GM11168 (cell line): ENCODE data around the gene RASGRP3.
"Not testable (repeated sequence)": the region's sequence is repeated elsewhere in the genome, so short reads cannot be mapped to it uniquely, and the experiment has no call there.

Experiments used
- in situ Hi-C: fragments of 300-500 bp; cut with MboI; formaldehyde crosslinking; loops from one replicate; pipeline ENCODE4 v1.12.0; 2022; ENCODE audit warnings: low sequenced_read_pairs; ENCODE audit not compliant: unreplicated experiment

RASGRP3 gene

DNA sequence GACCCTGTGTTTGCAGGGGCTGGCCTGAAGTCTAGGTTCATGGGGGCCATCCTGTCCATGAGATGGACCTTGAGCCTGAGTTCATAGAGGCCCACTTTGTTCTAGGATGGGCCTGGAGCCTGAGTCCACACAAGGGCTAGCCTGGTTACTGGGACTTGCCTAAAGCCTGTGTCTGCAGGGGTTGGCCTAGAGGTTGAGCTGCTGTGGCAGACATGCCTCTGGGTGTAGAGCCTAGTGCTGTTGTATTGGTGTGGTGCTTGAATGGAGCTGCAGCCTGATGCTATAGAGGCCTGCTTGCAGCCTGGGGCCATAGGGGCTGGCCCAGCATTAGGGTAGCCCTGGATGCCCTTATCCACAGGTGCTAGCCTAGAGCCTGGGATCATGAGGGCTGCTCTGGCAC lies 23.9 kb upstream of the RASGRP3 start:
- in situ Hi-C loops = no loop called here

DNA sequence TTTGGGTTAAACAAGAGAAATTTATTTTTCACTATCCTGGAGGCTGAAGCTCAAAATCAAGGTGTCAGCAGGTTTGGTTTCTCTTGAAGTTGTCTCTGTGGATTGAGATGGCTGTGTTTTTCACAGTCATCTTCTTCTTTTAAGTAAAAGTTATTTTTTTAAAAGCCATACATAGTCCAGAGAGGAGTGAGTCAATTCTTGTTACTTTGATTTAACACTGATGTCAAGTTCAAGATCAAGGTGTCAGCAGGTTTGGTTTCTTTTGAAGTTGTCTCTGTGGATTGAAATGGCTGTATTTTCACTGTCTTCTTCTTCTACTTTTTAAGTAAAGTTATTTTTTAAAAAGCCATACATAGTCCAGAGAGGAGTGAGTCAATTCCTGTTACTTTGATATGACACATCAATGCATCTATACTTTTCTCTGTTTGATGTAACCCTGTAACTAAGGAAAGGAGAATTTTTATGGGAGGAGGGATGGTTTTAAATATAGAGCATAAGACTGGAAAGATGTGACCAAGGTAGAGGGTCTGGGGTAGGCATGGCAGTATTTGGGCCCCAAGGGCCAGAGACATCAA lies 22.5 kb upstream of the RASGRP3 start:
- in situ Hi-C loops = no loop called here

DNA sequence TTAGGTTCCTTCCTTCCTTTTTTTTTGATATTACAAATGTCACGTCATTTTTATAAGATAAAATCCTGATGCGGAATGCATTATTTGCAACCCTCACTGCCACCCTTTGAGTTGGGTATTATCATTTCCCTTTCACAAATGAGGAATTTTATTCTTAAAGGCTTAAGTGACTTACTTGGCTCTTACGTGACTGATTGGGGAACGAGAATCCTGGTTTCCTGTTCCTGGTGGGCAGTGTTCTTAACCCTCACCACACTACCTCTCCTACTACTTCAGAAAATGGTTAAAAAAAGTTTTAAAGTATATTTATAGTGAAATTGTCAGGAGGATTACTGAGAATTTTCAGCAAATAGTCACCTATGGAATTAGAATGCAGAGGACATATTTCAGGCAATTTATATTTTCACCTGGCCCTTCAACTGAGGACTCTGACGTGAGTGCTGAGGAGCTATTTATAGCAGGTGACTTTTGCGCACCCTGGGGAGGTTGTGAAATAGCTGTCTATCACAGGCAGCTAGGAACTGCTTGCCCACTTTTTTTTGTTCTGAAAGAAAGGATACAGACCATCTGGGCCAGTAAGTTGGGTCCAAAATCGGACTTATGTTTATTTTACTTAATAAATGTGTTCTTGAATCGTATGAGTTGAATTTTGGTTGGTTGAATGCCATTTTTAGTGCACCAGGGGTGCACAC lies 18.7 kb upstream of the RASGRP3 start:
- in situ Hi-C loops = no loop called here

DNA sequence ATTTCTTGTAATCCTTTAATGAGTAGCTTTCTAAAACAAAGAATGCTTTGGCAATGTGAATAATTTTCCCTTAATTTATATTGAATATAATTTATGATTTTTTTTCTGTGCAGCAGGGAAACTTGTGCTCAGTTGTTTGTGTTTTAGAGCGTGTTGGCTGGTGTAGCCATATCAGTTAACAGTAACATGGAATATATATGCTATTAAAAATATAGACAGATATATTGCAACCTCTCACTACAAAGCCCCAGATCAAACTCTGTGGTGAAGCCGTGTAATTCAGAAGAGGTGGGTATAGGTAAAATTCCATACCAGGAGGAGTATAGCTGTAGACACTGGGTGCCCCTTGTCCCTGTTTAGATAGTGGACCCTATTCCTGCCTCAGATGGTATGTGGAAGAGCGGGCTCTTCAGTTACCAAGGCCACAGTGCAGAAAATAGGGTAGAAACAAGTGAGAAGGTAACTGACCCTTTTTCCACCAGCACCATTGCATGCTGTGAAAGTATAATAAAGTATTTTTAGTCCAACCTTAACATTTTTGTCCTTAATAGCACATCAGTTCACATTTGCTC lies 18.1 kb upstream of the RASGRP3 start:
- in situ Hi-C loops = no loop called here

DNA sequence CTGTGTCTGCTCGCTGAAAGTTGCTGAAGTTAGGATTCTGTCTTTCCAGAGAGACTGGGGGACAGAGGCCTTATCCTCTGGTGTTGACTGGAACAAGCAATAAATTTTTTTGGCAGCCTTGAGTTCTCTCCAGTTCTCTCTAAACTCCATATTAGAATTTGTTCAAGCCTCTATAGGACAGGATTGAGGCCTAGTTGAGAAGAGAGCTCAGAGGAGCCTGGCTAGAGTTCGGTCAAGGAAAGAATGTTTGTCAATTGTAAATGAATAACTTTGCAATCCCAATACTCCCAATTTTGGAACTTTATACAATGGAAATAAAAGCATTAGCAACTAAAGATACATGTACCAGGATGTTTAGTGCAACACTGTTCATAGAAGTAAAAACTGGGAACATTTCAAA lies 16.7 kb upstream of the RASGRP3 start:
- in situ Hi-C loops = no loop called here

DNA sequence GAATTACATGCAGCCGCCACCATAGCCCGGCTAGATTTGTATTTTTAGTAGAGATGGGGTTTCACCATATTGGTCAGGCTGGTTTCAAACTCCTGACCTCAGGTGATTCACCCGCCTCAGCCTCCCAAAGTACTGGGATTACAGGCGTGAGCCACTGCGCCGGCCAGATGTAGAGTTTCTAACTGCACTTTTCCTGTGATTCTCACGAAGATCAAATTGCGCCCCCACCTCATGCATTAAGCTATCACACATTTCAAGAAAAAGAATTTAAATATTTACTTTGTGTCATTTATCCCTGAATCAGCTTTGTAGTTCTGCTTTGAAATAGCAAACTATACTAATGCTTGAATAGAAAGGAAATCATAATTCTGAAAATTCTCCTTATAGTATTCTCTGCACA lies 13.9 kb upstream of the RASGRP3 start:
- in situ Hi-C loops = not testable (repeated sequence)

DNA sequence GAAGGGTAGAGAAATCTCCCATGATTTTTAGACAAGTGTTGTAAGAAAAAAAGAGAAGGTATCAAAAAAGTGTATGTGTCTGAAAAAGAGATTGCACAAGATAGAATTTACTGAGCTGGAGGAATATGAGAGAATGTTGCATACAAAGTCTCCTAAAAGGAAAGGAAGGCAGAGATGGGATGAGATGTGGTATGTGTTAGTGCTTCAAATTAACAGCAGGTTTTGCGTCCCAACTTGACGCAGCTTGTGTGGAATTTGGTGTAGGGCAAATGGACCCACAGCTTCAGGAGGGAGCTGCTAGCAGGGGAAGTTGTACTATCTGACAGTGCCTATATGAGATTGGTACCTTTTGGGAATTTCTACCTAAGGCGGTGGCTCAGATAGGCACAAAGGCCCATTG lies 9.0 kb upstream of the RASGRP3 start:
- in situ Hi-C loops = no loop called here

DNA sequence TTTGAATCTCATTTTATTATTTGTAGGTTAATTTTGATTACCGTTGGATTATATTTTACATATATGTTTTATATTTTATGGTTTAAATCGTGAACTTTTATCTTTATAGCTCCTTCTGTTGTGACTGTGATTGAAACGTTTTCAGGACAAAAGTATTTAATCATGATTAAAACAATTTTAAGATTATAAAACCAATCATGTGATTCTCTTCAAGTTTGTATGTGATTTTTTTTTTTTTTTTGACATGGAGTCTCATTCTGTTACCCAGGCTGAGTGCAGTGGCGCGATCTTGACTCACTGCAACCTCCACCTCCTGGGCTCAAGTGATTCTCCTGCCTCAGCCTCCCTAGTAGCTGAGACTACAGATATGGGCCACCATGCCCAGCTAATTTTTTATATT lies 7.2 kb upstream of the RASGRP3 start:
- in situ Hi-C loops = no loop called here

DNA sequence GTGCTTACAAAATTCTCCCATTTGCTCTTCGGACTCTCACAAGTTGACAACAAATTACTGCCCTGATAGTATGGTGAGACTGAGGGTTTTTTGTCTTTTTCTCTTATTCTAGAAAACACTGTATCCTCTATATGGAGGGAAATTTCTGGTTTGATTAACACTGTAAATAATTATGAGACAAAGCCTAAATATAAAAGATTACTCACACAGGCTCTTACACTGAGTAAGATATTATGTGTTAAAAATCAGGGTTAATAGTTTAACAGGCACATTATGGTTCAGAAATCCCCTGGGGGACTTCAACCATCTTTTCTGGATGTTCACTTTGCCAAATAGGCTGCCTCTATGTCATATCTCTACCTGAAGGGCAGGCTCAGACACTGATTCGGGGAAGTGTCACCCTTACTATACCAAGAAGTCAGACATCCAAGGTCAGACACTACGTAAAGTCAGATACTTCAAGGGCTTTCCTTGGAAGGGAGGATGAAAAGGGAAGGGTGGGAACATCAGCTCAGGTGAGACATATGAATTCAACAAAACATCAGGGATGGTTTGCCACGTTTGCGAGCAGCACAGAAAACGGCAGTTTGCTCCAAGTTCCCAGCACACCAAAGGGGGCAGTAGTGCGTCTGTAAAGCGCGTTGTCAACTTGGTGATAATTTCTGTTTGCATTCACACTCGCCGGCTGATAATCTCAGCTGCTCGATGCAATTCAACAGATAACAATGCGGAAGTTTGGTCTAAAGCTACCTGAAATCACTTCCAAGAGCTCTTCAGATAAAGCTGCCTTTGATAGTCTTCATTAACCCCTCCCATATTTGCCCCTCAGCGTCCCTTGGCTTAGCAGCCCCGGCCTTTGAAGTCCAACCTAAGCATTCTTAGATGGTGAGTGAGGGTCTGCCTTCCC lies 972 bp upstream of the RASGRP3 start:
- in situ Hi-C loops = loop anchor here (25.0 kb wide), 1 partner anchor 1488 kb away; no protein-coding TSS in a partner anchor

DNA sequence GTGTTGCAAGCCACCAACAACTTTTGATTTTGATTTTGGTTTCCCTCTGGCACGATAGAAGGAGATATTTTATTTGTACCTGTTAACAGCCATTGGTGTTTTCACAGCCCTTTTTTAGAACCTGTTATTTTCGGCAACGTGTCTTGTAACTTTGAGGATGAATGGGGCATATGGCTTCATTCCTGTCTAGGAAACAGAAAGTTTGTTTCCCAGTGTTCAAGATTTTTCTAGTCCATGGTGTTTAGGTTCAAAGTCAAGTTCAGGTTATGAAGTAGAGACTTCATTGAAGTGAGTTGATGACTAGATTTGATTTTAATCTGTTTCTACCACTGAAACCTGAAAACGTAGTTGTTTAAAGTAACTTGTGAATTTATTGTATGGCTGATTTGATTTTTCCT lies 343 bp downstream of the RASGRP3 start:
- in situ Hi-C loops = loop anchor here (25.0 kb wide), 1 partner anchor 1489 kb away; no protein-coding TSS in a partner anchor

DNA sequence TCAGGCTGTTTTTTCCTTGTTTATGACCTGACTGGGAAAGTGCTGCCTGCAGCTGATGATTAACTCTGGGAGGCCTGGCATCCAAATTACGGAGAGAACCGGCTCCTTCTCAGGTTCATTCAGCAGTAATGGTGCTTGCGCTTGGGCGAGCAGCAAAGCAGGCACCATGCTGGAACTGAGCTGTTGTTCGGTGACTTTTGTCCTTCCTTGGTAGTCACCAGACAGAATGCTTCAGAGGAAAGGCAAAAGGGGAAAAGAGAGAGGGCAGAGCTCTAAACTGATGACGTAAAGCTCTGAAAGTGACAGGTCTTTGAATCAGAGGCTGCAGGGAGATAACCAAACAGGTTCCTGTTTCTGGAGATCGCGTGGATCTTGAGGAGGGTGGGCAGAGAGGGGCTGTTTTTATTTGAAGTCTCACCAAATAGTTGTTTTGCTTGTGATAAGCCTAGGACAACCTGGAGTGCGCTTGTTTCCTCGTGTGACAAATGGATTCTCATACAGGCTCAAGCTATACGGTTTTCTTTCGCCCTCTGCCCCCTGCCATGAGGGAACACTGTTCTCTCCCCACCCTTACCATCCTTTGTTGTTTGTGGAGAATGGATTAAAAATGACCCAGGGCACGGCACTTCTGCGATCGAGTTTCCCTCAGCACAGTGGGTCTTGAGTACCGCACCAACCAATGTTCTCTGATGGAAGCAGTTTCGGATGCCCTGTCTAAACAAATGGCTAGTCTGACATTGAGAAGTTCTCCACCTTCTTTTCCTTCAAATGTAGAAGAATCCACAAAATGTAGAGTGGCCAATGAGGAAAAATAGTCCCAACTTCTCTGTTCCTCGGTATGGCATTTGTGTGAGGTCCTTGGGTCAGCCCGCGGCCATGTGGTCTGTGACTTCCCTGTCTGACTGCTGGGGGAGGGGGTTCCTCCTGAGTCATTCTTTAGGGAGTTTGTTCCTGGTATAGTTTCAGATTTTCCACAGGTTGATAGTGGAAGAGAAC lies 1.3 kb downstream of the RASGRP3 start:
- in situ Hi-C loops = loop anchor here (25.0 kb wide), 1 partner anchor 1490 kb away; no protein-coding TSS in a partner anchor

DNA sequence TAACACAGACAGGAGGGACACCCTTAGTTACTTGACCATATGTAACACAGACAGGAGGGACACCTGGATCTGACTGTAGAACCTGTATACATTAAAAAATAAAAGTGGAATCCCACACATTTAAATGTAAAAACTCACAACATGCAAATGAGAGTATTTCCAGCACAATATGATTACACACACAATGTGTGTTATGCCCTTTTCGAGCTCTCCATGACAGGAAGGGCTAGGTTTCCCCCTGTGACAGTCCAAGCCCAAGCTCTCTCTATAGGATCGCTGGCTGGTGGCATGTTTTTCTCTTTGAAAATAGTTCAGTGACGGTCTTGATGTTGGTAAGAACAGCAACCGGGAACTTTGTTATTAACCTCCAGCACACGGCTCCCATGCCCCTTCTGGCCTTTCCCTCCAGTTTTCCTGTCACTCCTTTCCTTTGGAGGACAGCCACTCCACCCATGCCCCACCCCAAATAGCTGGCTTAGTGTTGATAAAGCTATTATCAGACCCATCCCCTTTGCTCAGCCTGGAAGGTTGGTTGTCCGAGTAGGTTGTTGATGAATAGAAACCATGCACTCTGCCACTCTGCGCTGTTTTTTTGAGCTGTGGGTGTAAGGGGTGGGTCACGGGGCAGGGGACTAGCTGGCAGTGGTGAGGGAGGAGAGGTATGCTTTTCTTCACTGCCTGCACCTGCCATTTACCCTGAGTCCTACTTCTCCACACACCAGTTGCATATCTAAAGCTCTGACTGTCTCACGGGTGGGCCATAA lies 2.7 kb downstream of the RASGRP3 start:
- in situ Hi-C loops = loop anchor here (25.0 kb wide), 1 partner anchor 1492 kb away; no protein-coding TSS in a partner anchor

DNA sequence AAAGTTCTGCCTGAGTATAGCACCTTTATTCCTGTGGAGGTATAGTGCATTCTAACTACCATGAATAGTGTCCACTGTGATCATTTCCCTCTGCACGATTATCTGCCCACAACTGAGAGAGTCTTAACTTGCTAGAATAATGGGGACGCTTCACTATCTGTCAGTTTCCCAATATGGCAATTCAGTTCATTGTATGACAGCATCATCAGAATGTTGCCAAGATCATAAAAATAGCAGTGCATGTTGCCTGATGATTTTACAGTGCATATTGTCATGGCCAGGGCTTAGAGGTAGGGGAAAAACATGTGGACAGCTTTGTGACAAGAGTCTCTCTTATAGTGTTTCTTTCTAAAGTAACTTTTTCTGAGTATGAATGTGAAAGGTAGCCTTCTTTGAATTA lies 6.1 kb downstream of the RASGRP3 start:
- in situ Hi-C loops = loop anchor here (25.0 kb wide), 1 partner anchor 1495 kb away; no protein-coding TSS in a partner anchor

DNA sequence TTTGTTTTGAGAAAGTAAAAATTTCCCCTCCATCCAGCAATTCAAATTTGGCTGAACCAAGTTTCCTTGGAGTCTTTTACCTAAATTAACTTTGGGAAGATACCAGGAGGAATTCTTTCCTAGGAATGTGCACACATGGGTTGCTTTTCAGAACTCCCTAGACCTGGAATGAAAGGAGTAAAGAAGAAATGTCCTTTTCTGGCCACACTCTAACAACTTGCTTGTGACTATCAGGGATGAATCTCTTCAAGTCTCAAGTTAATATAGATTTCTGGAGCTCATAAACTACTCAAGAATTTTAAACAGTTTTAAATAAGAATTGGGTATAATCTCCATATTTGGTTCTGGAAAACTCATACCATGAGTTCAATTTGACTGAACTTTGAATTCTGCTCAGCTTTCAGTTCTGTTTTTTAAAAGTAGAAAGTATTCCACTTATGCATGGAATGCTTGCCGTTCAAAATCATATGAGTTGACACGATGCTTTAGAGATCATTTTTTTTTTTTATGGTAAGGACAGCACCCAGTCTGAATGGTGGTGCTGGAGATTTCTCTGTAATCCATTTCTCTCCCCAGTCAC lies 7.7 kb downstream of the RASGRP3 start:
- in situ Hi-C loops = loop anchor here (25.0 kb wide), 1 partner anchor 1497 kb away; no protein-coding TSS in a partner anchor

DNA sequence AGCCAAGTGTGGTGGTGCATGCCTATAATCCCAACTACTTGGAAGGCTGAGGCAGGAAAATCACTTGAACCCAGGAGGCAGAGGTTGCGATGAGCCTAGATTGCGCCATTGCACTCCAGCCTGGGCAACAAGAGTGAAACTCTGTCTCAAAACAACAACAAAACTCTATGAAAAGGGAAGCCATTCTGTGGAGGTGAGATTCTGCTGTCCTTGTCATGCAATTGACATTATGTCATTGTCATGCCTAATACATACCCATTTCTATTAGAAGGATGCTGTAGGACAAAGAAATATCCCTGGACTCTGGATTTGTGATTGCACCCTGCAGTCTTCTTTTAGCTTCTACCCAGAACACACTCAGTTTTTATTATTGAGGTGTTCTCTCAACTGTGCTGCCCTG lies 8.6 kb downstream of the RASGRP3 start:
- in situ Hi-C loops = loop anchor here (25.0 kb wide), 1 partner anchor 1498 kb away; no protein-coding TSS in a partner anchor

DNA sequence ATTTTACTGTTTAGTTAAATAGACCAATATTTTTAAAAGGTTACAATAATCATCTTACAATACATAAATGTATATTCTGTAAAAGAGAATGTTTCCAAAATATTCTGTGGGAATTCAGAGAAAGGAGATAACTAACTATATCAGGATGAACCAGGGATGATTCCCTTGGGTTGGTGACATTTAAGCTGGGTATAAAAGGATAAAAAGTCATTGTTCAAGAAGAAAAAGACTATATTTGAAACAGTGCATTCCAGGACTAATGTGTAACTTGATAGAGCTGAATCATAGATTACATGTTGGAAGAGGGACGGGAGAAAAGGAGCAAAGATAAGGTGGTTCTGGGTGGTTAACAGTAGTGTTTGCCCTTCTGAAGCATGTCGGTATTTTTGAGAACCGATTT lies 10.1 kb downstream of the RASGRP3 start:
- in situ Hi-C loops = loop anchor here (25.0 kb wide), 1 partner anchor 1499 kb away; no protein-coding TSS in a partner anchor

DNA sequence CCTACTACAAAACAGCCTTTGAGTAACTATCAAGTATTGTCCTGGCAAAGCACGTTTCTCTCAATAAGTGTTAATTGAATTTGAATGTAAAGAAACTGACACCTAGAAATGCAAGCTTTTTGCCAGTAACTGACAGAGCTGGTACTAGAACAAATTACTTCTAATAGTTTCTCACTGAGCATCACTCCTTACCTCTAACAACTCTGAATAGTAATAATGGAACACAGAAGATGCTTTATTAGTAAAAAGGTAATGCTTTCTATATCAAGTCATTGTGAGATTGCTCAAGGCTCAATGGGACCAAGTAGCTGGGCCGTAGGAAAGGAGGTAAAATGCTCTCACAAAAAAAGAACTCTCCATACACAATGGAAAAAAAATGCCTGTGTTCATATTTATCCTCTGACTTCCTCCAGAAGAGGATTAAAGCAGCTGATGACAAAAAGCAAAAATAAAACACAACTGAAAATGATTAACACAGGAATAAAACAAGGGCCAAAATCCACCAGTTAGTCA lies 11.8 kb downstream of the RASGRP3 start:
- in situ Hi-C loops = loop anchor here (25.0 kb wide), 1 partner anchor 1501 kb away; no protein-coding TSS in a partner anchor
